ENCODE results near the gene SGO2. TPM values are rescaled to one million over a fixed set of nuclear protein-coding genes. Genes with fewer than 3 reads are reported as not detected.

The SGO2 gene
- total and polyA plus RNA-seq, 2 of the 13 experiments (the other 11 are each of a cell fraction or from before 2014, with no cell fraction given): 5.1 to 16.2 TPM

DNA sequence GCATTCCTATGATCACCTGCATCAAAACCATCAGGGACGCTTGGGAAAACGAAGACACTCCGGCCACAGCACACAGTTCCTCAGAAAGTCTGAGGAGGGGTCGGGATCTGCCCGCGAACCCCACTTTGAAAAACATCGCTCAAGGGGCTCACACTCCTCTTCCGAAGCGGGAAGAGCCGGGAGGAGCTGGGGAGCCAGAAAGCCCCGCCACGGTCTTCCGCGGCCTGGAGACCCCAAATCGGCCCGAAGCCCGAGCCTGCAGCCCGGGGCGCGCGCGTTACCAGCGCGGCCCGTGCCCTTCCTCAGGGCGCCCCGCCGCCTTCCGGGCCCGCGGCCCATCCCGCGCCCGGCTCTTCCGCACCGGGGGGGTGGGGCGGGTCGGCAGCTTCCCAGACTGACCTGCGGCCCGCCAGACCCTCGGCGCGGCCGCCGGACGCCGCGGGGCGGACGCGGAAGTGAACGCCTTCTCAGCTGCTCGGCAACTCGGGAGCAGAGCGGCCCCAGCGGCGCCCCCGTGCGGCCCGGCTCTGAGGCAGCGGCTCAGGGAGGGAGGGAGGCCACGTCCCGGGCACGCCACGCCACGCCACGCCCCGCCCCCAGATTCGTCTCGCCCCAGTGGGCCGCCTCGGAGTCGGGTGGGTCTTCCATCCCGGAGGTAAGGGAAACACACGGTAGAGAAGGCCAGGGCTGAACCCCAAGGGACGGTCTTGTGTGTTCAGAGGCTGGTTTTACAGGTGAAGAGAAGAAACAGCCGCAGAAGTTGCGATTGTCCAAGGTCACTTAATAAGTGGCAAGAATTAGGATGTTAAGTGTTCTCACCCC is 16.2 kb upstream of the SGO2 start, which contains the start of gene KCTD18 (continued):
- no peak for TF ChIP-seq NR2F6 (IDR thresholded peaks at IDR 0.05)
- no peak; the same call in 1 of the 2 replicates for TF ChIP-seq NR2F6 (CRISPR knock-in tag; IDR thresholded peaks at IDR 0.05)
- TF ChIP-seq, protein P1, sequence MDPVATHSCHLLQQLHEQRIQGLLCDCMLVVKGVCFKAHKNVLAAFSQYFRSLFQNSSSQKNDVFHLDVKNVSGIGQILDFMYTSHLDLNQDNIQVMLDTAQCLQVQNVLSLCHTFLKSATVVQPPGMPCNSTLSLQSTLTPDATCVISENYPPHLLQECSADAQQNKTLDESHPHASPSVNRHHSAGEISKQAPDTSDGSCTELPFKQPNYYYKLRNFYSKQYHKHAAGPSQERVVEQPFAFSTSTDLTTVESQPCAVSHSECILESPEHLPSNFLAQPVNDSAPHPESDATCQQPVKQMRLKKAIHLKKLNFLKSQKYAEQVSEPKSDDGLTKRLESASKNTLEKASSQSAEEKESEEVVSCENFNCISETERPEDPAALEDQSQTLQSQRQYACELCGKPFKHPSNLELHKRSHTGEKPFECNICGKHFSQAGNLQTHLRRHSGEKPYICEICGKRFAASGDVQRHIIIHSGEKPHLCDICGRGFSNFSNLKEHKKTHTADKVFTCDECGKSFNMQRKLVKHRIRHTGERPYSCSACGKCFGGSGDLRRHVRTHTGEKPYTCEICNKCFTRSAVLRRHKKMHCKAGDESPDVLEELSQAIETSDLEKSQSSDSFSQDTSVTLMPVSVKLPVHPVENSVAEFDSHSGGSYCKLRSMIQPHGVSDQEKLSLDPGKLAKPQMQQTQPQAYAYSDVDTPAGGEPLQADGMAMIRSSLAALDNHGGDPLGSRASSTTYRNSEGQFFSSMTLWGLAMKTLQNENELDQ (CRISPR knock-in tag; IDR thresholded peaks at IDR 0.05; ENCODE audit: borderline replicate concordance): no peak
- TF ChIP-seq ZNF260 (CRISPR knock-in tag; IDR thresholded peaks at IDR 0.05; ENCODE audit: borderline replicate concordance, low read depth): no peak
- TF ChIP-seq, protein P2, sequence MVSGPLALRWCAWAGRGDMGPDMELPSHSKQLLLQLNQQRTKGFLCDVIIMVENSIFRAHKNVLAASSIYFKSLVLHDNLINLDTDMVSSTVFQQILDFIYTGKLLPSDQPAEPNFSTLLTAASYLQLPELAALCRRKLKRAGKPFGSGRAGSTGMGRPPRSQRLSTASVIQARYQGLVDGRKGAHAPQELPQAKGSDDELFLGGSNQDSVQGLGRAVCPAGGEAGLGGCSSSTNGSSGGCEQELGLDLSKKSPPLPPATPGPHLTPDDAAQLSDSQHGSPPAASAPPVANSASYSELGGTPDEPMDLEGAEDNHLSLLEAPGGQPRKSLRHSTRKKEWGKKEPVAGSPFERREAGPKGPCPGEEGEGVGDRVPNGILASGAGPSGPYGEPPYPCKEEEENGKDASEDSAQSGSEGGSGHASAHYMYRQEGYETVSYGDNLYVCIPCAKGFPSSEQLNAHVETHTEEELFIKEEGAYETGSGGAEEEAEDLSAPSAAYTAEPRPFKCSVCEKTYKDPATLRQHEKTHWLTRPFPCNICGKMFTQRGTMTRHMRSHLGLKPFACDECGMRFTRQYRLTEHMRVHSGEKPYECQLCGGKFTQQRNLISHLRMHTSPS (CRISPR knock-in tag; IDR thresholded peaks at IDR 0.05; ENCODE audit: low read depth): no peak
- TF ChIP-seq, protein P3, sequence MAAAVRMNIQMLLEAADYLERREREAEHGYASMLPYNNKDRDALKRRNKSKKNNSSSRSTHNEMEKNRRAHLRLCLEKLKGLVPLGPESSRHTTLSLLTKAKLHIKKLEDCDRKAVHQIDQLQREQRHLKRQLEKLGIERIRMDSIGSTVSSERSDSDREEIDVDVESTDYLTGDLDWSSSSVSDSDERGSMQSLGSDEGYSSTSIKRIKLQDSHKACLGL (CRISPR knock-in tag; IDR thresholded peaks at IDR 0.05): no peak; the same call in none of the 2 replicates
- TF ChIP-seq ZNF484 (CRISPR knock-in tag; IDR thresholded peaks at IDR 0.05; ENCODE audit: borderline replicate concordance, low read depth): no peak
- TF ChIP-seq ZFP37 (CRISPR knock-in tag; IDR thresholded peaks at IDR 0.05; ENCODE audit: borderline replicate concordance): no peak
- TF ChIP-seq ZNF709 (CRISPR knock-in tag; IDR thresholded peaks at IDR 0.05): peak; percentile 80
- no peak for TF ChIP-seq ZNF33B (CRISPR knock-in tag; IDR thresholded peaks at IDR 0.05)
- no peak for TF ChIP-seq ARNTL (CRISPR knock-in tag; IDR thresholded peaks at IDR 0.05)
- TF ChIP-seq, protein P4, sequence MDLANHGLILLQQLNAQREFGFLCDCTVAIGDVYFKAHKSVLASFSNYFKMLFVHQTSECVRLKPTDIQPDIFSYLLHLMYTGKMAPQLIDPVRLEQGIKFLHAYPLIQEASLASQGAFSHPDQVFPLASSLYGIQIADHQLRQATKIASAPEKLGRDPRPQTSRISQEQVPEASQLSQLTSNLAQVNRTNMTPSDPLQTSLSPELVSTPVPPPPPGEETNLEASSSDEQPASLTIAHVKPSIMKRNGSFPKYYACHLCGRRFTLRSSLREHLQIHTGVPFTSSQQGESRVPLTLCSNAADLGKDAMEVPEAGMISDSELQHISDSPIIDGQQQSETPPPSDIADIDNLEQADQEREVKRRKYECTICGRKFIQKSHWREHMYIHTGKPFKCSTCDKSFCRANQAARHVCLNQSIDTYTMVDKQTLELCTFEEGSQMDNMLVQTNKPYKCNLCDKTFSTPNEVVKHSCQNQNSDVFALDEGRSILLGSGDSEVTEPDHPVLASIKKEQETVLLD (CRISPR knock-in tag; IDR thresholded peaks at IDR 0.05; ENCODE audit: low read depth): peak; percentile 92
- TF ChIP-seq, protein P5, sequence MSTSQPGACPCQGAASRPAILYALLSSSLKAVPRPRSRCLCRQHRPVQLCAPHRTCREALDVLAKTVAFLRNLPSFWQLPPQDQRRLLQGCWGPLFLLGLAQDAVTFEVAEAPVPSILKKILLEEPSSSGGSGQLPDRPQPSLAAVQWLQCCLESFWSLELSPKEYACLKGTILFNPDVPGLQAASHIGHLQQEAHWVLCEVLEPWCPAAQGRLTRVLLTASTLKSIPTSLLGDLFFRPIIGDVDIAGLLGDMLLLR (CRISPR knock-in tag; IDR thresholded peaks at IDR 0.05): no peak
- TF ChIP-seq, protein P6, sequence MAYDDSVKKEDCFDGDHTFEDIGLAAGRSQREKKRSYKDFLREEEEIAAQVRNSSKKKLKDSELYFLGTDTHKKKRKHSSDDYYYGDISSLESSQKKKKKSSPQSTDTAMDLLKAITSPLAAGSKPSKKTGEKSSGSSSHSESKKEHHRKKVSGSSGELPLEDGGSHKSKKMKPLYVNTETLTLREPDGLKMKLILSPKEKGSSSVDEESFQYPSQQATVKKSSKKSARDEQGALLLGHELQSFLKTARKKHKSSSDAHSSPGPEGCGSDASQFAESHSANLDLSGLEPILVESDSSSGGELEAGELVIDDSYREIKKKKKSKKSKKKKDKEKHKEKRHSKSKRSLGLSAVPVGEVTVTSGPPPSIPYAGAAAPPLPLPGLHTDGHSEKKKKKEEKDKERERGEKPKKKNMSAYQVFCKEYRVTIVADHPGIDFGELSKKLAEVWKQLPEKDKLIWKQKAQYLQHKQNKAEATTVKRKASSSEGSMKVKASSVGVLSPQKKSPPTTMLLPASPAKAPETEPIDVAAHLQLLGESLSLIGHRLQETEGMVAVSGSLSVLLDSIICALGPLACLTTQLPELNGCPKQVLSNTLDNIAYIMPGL (CRISPR knock-in tag; IDR thresholded peaks at IDR 0.05; ENCODE audit: borderline replicate concordance in 1 of 2, low read depth in 1 of 2): peak; percentile 95 to 98
- no peak for TF ChIP-seq ISX (CRISPR knock-in tag; conservative IDR thresholded peaks at IDR 0.05)
- TF ChIP-seq, protein P7, sequence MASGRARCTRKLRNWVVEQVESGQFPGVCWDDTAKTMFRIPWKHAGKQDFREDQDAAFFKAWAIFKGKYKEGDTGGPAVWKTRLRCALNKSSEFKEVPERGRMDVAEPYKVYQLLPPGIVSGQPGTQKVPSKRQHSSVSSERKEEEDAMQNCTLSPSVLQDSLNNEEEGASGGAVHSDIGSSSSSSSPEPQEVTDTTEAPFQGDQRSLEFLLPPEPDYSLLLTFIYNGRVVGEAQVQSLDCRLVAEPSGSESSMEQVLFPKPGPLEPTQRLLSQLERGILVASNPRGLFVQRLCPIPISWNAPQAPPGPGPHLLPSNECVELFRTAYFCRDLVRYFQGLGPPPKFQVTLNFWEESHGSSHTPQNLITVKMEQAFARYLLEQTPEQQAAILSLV (CRISPR knock-in tag; IDR thresholded peaks at IDR 0.05; ENCODE audit: borderline replicate concordance): peak; percentile 96; the same call in 1 of the 2 replicates
- TF ChIP-seq HNRNPL (IDR thresholded peaks at IDR 0.05; ENCODE audit: low read depth, low read length): no peak
- peak; percentile 93 for TF ChIP-seq HOXA3 (CRISPR knock-in tag; IDR thresholded peaks at IDR 0.05)
- no peak for TF ChIP-seq SSRP1 (CRISPR knock-in tag; IDR thresholded peaks at IDR 0.05)

Data from HepG2 (cell line).